Amniotic stem cell (primary cell): Measurements from ENCODE around the gene CPM.

Experiments
- DNase-seq: peaks from one replicate; lab custom pipeline; 2025; lab: John Stamatoyannopoulos, UW

Gene CPM

GRCh38 chr12:68878283-68878682, 54.7 kb downstream of the CPM start:
- no peak for DNase-seq

- no peak for DNase-seq
Measured at GRCh38 chr12:68877583-68877982, 55.4 kb downstream of the CPM start.

DNA sequence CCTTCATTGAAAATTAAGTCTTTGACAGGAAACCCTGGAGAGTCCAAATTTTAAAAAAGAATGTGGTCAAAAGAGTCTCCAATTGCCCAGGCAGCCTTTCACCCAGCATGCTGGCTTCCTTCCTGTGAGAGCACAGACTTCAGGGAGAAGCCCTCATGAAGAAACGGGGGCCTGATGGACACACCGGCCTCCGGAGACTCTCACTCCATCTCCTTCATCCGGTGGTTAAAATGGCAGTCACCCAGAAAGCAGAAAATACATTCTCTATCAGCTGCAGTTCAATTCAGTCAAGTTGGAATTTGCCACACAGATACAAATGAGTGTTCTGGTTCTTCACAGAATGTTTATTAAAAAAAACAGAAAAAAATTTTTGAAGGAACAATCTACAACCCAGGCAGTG, 56.5 kb downstream of the CPM start:
- no peak for DNase-seq

DNA sequence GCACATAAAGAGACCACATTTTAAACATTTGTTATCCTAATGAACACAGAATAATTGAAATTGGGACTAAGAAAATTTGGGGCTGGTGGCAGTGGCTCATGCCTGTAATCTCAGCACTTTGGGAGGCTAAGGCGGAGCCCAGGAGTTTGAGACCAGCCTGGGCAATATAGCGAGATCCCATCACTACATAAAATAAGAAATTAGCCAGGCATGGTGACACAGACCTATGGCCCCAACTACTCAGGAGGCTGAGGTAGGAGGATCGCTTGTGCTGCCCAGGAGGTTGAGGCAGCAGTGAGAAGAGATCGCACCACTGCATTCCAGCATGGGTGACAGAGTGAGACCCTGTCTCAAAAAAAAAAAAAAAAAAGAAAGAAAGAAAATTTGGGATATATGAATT, 59.7 kb downstream of the CPM start:
- no peak for DNase-seq

DNA sequence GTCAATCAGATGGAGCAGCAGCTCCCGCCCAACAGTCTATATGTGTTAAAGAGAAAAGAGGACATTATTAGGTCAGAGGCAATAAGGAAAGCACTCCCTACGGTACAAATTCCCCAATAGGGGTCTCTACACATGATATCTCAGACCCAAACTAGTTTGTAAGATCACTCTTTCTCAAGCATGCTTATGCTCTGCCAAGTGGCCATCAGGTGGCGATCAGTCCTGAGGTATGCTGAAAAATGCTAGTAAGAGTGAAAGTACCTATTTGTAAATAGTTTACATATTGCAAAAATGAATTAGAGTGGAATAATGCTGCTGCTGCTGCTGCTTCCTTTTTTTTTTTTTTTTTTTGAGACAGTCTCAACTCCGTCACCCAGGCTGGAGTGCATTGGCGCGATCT, 61.0 kb downstream of the CPM start:
- DNase-seq, result no peak

GRCh38 chr12:68871396-68871795, 61.6 kb downstream of the CPM start:
- DNase-seq, result no peak

DNA sequence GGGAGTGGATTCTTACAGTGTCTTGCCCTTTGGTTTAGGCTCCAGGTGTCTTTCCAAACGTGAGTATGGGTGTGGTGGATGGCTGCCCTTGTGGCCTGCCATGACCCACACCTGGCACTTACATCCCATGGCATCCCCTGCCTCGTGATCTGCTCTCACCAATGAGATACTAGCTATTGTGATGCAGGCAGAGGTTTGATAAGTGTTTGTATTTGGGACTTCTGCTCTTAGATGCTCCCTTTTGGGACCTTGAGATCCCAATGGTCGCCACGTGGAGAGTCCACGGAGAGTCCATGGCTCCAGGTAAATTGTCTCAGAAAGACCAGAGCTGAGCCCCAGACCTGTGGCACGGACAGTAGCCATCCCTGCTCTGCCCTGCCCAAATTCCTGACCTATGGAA, 62.5 kb downstream of the CPM start:
- DNase-seq, result no peak

DNA sequence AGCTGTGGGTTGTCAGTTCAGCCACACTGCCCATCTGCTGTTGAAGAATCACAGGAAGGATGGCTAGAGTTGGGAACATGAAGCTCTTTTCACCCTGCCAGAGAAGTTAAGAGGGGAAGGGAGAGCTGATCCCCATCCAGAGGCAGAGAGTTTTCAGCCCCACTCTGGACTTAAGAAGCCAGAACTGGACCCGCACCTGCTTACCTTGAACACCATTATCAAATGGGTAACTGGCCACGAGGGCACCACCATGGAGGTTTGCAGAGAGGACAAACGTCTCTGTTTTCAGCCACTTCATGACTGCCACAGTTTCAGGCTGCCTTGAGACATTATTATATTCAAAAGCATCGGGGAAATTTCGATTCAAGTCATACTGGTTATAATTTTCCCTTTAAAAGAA, 63.0 kb downstream of the CPM start:
- no peak for DNase-seq

GRCh38 chr12:68868043-68868790, 64.8 kb downstream of the CPM start:
- DNase-seq, result no peak

GRCh38 chr12:68867606-68868005, 65.4 kb downstream of the CPM start:
- DNase-seq, result no peak

DNA sequence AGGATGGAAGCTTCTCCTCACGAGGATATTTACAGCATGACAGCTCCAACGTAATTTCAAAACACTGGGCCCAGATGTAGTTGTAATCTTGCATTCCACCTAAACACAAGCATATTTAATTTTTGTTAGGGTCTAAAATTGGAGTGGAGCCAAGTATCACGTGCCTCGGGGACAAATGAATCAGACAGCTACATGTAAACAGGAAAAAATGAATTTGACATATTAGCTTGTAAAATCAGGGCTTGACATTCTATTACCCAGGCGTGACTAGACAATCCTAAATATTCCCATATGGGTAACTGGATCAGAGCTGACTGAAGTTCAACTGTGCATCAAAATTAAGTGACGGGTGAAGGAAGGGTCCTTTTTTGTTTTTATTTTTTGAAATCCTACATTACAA, 66.0 kb downstream of the CPM start:
- DNase-seq, result no peak

DNA sequence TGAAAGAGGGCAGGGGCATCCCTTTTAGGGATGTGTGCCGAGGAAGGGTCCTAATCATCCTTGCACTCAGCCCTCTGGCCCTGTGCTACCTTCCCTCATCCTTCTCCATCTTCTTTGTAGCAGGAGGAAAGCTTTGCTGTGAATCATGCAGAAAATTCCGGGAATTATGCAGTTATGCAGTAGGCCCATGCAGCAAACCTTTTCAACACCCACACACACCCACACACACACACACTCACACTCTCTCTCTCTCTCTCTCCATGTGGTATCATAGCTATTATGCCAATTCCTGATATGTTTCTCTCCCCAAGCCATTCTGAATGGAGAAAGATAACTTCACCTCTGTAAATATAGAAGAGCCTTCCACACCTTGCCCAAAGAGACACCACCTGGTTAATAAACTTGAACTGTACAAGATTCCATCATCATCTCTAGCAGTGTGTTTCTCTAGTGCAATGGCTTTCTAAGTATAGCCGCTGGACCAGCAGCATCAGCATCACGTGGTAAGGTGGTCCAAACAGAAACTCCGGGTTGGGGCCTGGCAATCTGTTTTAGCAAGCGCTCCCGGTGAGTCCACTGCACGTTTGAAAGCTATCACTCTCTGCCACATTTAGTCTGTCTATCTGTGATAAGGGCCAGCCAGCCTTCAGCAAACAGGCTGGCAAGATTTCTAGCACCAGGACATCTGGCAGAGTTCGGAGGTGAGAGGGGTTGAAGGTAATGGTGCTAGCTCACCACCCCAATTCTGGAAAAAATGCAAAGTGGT, 67.4 kb downstream of the CPM start:
- no peak for DNase-seq

GRCh38 chr12:68864604-68865003, 68.4 kb downstream of the CPM start:
- DNase-seq, result no peak

DNA sequence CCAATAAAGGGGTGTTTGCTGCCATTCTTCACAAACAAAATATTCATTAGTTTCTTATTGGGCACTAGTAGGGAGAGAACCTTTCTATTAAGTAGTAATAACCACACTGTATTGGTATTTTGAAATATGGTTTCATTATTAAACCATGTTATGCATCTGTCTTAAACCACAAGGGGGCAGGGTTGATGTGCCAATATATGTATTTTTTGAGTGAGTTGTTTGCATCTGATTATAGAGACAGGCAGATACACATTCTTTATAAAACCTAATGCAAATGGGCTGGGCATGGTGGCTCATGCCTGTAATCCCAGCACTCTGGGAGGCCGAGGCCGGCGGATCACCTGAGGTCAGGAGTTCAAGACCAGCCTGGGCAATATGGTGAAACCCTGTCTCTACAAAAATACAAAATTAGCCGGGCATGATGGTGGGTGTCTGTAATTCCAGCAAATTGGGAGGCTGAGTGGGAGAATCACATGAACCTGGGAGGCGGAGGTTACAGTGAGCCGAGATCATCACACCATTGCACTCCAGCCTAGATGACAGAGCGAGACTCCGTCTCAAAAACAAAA, 69.0 kb downstream of the CPM start:
- peak; percentile 23 for DNase-seq

DNA sequence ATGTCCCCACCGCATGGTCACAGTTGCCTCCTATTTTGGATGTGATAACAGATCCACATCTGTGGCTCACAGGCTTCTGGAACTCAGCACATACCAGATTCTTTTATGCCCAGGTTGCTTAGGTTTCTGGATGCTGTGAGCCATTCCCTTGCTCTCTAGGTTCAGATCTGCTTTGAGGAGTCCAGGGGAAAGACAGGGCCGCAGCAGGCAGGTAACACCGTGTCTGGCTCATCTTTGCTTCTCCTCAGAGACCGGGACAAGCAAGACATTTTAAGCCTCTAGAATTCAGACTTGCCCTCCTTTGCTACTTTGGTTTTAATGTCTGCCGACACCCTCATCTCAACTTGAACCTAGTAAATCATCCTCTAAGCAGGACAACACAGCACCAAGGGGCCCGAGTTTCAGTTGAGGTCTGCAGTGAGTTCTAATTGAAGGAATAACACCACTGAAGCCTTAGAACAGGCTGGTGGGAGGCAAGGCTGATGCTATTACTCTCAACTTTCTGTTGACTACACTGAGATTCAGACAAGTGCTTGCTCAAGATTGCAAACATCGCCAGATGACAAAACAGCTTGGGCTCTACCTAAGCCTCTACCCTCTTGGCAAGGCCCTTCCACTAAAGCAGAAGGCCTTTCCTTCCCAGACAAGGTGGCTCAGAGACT, 69.7 kb downstream of the CPM start:
- DNase-seq, result no peak

GRCh38 chr12:68861890-68862289, 71.1 kb downstream of the CPM start:
- no peak for DNase-seq

DNA sequence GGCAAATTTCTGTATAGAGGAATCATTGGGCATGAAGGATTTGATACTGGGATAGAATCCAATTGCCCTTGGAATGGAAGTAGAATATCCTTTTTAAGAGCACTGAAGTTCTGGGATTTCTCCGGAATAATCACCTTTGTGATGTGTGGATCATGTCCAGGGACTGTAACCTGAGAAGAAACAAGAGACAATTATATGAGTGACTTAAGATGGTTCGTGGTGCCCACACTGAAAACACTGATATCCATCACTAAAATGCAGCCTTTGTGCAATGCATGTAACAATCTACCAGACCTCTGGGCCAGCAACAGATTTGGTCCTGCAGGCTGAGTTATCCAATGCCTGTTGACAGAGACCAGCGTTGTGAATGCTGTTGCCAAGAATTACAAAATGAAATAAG, 76.5 kb downstream of the CPM start:
- no peak for DNase-seq

DNA sequence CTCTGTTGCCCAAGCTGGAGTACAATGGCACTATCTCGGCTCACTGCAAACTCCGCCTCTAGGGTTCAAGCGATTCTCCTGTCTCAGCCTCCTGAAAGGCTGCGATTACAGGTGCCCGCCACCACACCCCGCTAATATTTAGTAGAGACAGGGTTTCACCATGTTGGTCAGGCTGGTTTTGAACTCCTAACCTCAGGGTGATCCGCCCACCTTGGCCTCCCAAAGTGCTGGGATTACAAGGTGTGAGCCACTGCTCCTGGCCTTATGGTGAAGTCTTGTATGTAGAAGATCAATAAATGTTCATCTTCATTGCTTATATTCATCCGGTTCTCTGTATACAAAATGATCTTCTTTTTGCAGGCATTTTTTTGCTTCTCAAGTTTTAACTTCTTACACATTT, 77.2 kb downstream of the CPM start:
- no peak for DNase-seq

- DNase-seq, result no peak
Measured at GRCh38 chr12:68855111-68855510, 77.9 kb downstream of the CPM start.

GRCh38 chr12:68854554-68854953, 78.4 kb downstream of the CPM start:
- no peak for DNase-seq

- no peak for DNase-seq
Measured at GRCh38 chr12:68854078-68854468, 78.9 kb downstream of the CPM start.

DNA sequence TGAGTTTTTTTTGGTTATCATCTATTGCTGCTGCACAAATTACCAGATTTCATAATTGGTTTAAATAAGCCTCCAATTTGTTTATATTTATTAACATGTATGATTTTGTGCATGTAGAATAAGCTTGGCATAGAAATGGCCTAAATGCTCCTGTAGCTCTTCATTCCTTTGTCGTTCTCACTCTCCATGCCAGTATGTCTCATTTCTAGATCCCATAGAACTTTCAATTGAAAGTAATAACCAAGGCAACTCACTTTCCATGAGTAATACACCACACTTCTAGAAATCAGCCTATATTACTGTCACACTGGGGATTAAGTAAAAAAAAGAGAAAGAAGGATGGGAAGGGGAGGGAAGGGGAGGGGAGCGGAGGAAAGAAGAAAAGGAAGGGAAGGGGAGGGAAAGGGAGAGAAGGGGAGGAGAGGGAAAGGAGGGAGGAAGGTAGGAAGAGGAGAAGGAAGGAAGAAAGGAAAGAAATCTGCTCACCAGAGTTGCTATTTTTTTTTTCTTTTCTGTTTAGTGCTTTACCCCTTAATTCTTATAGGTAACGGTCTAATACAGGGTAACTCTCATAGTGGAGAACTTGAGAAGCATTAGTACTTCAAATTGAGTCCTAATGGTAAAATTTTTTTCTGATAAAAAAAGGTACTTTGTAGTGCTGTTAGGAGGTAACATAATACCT, 79.4 kb downstream of the CPM start:
- DNase-seq, result no peak
